ENCODE results near the gene NEMP1.
"Not testable (repeated sequence)": the region's sequence is repeated elsewhere in the genome, so short reads cannot be mapped to it uniquely, and the experiment has no call there.

DNA sequence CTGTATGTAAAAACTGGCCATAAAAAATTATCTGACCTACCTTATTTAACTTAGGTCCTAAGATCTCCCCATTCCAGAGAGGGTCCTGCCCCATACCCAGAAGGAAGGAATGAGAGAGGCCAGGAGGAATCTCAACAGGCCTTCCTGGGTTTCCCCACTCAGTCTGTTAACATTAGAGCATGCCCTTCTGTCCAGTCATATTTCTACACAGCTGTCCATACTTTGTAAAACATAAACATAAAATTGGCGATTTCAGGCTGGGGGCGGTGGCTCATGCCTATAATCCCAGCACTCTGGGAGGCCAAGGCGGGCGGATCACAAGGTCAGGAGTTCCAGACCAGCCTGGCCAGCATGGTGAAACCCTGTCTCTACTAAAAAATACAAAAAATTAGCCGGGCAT is 56.3 kb downstream of the NEMP1 start:
- not testable (repeated sequence) for TF ChIP-seq CTCF (IDR thresholded peaks at IDR 0.05; ENCODE audit: insufficient read depth, low read length); POLR2AphosphoS5 (IDR thresholded peaks at IDR 0.05; ENCODE audit: low read depth)
- TF ChIP-seq, protein P1, sequence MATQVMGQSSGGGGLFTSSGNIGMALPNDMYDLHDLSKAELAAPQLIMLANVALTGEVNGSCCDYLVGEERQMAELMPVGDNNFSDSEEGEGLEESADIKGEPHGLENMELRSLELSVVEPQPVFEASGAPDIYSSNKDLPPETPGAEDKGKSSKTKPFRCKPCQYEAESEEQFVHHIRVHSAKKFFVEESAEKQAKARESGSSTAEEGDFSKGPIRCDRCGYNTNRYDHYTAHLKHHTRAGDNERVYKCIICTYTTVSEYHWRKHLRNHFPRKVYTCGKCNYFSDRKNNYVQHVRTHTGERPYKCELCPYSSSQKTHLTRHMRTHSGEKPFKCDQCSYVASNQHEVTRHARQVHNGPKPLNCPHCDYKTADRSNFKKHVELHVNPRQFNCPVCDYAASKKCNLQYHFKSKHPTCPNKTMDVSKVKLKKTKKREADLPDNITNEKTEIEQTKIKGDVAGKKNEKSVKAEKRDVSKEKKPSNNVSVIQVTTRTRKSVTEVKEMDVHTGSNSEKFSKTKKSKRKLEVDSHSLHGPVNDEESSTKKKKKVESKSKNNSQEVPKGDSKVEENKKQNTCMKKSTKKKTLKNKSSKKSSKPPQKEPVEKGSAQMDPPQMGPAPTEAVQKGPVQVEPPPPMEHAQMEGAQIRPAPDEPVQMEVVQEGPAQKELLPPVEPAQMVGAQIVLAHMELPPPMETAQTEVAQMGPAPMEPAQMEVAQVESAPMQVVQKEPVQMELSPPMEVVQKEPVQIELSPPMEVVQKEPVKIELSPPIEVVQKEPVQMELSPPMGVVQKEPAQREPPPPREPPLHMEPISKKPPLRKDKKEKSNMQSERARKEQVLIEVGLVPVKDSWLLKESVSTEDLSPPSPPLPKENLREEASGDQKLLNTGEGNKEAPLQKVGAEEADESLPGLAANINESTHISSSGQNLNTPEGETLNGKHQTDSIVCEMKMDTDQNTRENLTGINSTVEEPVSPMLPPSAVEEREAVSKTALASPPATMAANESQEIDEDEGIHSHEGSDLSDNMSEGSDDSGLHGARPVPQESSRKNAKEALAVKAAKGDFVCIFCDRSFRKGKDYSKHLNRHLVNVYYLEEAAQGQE (IDR thresholded peaks at IDR 0.05; ENCODE audit: insufficient replicate concordance, low read depth), result not testable (repeated sequence)

Data from HL-60 (cell line).